SH-SY5Y (cell line): ENCODE measurements around the gene SNX17.

Experiments used
- GATA2 ChIP-seq: IDR thresholded peaks from 2 replicates; pipeline ENCODE4 v1.6.1; 2011; ENCODE audit warnings: mild to moderate bottlenecking, low read depth, low read length
- GATA3 ChIP-seq: IDR thresholded peaks from 2 replicates; pipeline ENCODE4 v1.6.1; 2011; ENCODE audit warnings: low read depth, mild to moderate bottlenecking, low read length, moderate library complexity

DNA sequence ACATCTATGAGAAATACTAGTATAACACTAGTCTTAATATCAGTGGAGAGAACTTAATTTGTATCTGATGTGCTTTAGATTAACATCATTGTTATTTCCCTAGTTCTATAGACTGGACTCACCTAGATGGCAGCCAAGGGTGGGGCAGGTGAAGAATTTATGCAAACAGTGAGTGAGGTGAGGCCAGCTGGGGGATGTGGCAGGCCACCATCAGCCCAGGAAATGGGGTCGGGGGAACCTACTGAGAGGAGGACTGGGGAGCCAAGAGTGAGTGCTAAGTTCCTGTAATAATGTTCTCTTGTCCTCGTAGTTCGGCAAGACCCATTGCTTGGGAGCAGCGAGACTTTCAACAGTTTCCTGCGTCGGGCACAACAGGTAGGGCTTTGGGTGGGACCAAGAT lies 2.5 kb downstream of the SNX17 start:
- TF ChIP-seq GATA3 (no peak), GATA2 (no peak)
